ENCODE measurements around the gene PCSK5. TPM values are rescaled to one million over a fixed set of nuclear protein-coding genes. Genes with fewer than 3 reads are reported as not detected.

PCSK5 gene
- total RNA-seq, 4 donors from 2014 or later = 22.0 to 37.4 (median 27.8) TPM

DNA sequence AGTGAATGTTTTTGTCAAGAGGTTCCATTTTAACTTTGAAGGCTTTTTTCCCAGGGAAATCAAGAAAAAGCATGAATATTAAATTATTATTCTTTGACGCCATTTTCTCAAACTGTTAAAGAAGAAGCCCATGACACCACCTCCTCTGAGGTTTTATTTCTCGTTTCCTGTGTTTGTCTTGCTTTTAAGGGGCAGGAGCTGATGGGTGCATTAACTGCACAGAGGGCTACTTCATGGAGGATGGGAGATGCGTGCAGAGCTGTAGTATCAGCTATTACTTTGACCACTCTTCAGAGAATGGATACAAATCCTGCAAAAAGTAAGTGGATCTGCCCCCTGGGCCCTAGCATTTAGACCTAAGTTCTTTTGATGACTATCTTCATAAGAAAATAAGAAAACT is 298.4 kb downstream of the PCSK5 start:
- Histone ChIP-seq H3K9me3 (no peaks in the 10 kb centered on the region), H3K36me3 (peaks cover 0 to 65% (median 29%) of the 10 kb centered on the region in 4 donors), H3K27me3 (no peaks in the 10 kb centered on the region), H3K4me3 (no peak overlapping the region), H3K4me1 (peaks cover 0 to 2% (median 0%) of the 10 kb centered on the region in 4 donors), H3K27ac (replicated peaks in 1 of 4) (no peak overlapping the region)
- TF ChIP-seq, protein P1, sequence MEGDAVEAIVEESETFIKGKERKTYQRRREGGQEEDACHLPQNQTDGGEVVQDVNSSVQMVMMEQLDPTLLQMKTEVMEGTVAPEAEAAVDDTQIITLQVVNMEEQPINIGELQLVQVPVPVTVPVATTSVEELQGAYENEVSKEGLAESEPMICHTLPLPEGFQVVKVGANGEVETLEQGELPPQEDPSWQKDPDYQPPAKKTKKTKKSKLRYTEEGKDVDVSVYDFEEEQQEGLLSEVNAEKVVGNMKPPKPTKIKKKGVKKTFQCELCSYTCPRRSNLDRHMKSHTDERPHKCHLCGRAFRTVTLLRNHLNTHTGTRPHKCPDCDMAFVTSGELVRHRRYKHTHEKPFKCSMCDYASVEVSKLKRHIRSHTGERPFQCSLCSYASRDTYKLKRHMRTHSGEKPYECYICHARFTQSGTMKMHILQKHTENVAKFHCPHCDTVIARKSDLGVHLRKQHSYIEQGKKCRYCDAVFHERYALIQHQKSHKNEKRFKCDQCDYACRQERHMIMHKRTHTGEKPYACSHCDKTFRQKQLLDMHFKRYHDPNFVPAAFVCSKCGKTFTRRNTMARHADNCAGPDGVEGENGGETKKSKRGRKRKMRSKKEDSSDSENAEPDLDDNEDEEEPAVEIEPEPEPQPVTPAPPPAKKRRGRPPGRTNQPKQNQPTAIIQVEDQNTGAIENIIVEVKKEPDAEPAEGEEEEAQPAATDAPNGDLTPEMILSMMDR (IDR thresholded peaks at IDR 0.05) = no peak
- no peak for TF ChIP-seq POLR2AphosphoS5 (IDR thresholded peaks at IDR 0.05)
- TF ChIP-seq EP300 (IDR thresholded peaks at IDR 0.05) = no peak
- TF ChIP-seq POLR2A (IDR thresholded peaks at IDR 0.05; ENCODE audit: low read depth) = no peak
- DNase-seq (ENCODE audit: extremely low spot score) = peak; percentile 19
- intact Hi-C loops (cut with DNase I) = no loop called here
- WGBS = 96% methylated on average over 3 of the region's 3 CpGs

DNA sequence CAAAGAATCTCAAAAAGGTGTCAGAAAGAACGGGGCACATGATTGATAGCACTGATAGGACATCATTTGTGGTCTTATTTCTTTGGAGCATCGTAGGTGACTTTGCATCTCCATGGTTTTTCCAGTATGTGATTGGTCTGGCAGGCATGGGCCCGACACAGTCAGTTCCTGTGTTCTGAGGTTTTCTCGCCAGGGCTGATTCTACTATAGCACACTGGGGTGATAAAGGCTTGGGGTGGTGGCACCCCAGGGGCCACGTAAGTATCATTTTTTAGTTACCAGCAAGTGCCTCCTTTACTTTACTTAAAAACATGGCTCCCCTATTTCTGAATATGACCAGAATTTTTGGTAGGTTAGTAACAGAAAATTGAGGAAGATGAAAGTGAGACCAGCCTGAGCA is 301.0 kb downstream of the PCSK5 start:
- Histone ChIP-seq H3K9me3 (no peaks in the 10 kb centered on the region), H3K4me3 (no peak overlapping the region), H3K36me3 (peaks cover 0 to 56% (median 26%) of the 10 kb centered on the region in 4 donors), H3K27me3 (no peaks in the 10 kb centered on the region), H3K27ac (replicated peaks in 1 of 4) (no peak overlapping the region), H3K4me1 (no peaks in the 10 kb centered on the region)
- intact Hi-C loops (cut with DNase I) = loop anchor here (10.0 kb wide), 1 partner anchor 103 kb away; no protein-coding TSS in a partner anchor
- peak; percentile 64 for DNase-seq (ENCODE audit: extremely low spot score)
- WGBS = 100% methylated on average over 5 of the region's 5 CpGs
- no peak for TF ChIP-seq EP300 (IDR thresholded peaks at IDR 0.05)
- TF ChIP-seq POLR2AphosphoS5 (IDR thresholded peaks at IDR 0.05) = no peak
- TF ChIP-seq, protein P1 (IDR thresholded peaks at IDR 0.05) = no peak
- no peak for TF ChIP-seq POLR2A (IDR thresholded peaks at IDR 0.05; ENCODE audit: low read depth)

DNA sequence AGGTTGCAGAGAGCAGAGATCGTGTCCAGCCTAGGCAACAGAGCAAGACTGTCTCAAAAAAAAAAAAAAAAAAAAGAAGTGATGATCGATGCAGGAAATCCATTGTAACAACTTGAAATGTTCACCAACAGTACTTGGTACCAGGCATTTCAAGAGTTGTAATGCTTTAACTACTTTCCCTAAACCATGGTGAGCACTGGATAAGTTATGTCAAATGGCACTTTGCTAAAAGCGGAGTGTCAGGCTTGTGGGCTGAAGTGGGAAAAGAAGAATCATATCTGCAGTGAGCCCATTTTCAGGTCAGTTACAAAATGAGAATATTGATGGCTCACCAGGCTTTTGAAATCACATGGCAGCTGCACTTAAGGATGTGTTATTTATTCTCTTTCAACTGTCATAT is 301.5 kb downstream of the PCSK5 start:
- no peaks in the 10 kb centered on the region for H3K27me3 ChIP-seq
- WGBS = 94% methylated on average over 3 of the region's 3 CpGs
- intact Hi-C loops (cut with DNase I) = loop anchor here (10.0 kb wide), 1 partner anchor 103 kb away; no protein-coding TSS in a partner anchor
- no peaks in the 10 kb centered on the region for H3K9me3 ChIP-seq
- DNase-seq (ENCODE audit: extremely low spot score) = no peak
- H3K4me1 ChIP-seq = no peaks in the 10 kb centered on the region
- TF ChIP-seq POLR2A (IDR thresholded peaks at IDR 0.05; ENCODE audit: low read depth) (no peak), EP300 (IDR thresholded peaks at IDR 0.05) (no peak), POLR2AphosphoS5 (IDR thresholded peaks at IDR 0.05) (no peak)
- TF ChIP-seq, protein P1 (IDR thresholded peaks at IDR 0.05) = no peak
- H3K4me3 ChIP-seq = no peak overlapping the region
- H3K36me3 ChIP-seq = peaks cover 0 to 56% (median 26%) of the 10 kb centered on the region in 4 donors
- H3K27ac ChIP-seq (replicated peaks in 1 of 4) = no peak overlapping the region

DNA sequence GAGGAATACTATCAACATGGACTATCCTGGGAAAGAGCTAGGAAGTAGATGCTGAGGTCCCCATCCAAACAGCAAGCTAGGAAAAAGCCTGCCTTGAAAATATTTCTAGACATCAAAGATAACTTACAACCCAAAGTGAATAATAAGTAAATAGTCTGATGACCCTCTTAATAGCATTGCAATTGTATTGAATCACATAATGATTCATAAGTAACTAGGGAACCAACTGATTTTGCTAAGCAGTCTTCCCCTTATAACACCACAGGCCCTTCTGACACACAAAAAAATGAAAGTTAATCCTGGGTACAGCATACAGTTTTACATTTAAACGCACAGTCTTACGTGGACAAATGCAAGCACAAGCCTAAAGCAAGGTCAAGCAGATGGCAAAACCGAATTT is 304.4 kb downstream of the PCSK5 start:
- WGBS = 93% methylated on average over 3 of the region's 3 CpGs
- H3K36me3 ChIP-seq = peaks cover 0 to 38% (median 12%) of the 10 kb centered on the region in 4 donors

More for the DNA sequence above, 304.4 kb downstream of the PCSK5 start:
- DNase-seq (ENCODE audit: extremely low spot score) = no peak
- H3K27ac ChIP-seq (replicated peaks in 1 of 4) = no peak overlapping the region
- TF ChIP-seq, protein P1 (IDR thresholded peaks at IDR 0.05) = no peak
- no peak for TF ChIP-seq POLR2AphosphoS5 (IDR thresholded peaks at IDR 0.05)
- TF ChIP-seq EP300 (IDR thresholded peaks at IDR 0.05) = no peak
- no peak for TF ChIP-seq POLR2A (IDR thresholded peaks at IDR 0.05; ENCODE audit: low read depth)
- intact Hi-C loops (cut with DNase I) = loop anchor here (10.0 kb wide), 1 partner anchor 100 kb away; no protein-coding TSS in a partner anchor
- no peaks in the 10 kb centered on the region for H3K27me3 ChIP-seq
- H3K4me1 ChIP-seq = no peaks in the 10 kb centered on the region
- H3K4me3 ChIP-seq = no peak overlapping the region
- no peaks in the 10 kb centered on the region for H3K9me3 ChIP-seq
